K562 (cell line): ENCODE measurements around the gene EXOC4. TPM values are rescaled to one million over a fixed set of nuclear protein-coding genes. Genes with fewer than 3 reads are reported as not detected.

Experiments
- ATAC-seq: fragments of 200-7000 bp; cut with Tn5 transposase; 3 replicates; pipeline ENCODE4 v1.9.1; 2020; ENCODE audit warnings: moderate library complexity
- BruUV-seq: library from RNA; stranded (reverse); fragments of 400-500 nt; replicated peaks from 2 replicates; lab custom pipeline; 2021; lab: Mats Ljungman, UMichigan
- CTCF ChIA-PET: fragments of 300-600 bp; formaldehyde crosslinking; extraction: SDS; loops from one replicate; lab custom pipeline; 2021; ENCODE audit warnings: low intra/inter-chr PET ratio; lab: Yijun Ruan, JAX
- POLR2A ChIA-PET: fragments of 300-600, 350-650 bp; sonication (Branson Sonifier 250); formaldehyde crosslinking; extraction: SDS; loops from one replicate; lab custom pipeline; 2021; ENCODE audit warnings: antibody characterized with exemption, inconsistent platforms; lab: Yijun Ruan, JAX
- DNase-seq, 4 experiments: peaks; one replicate each; pipeline versions ENCODE4 v3.0.0 to v3.0.0-alpha.2; 2011 to 2018; ENCODE audit warnings: low spot score in 3 of 4, mixed read lengths in 3 of 4; ENCODE audit errors: extremely low read depth in 1 of 4
- FAIRE-seq: peaks from 2 replicates; lab custom pipeline; 2011; peaks lifted over from hg19 to GRCh38; lab: Jason Lieb, UNC
- H2AFZ ChIP-seq: 2 replicates; pipeline ENCODE4 v1.6.0; 2011; ENCODE audit warnings: low read depth, low read length, control low read depth, inconsistent platforms
- H3K27ac ChIP-seq: fragments of 200-600 bp; 3 replicates; pipeline ENCODE4 v1.8.0; 2011; ENCODE audit warnings: low read depth, mild to moderate bottlenecking, control low read depth, inconsistent platforms, low read length, moderate library complexity, mixed read lengths; ENCODE audit errors: extremely low read depth
- H3K27me3 ChIP-seq, 2 experiments: fragments of 300-600 bp in 1 of 2; 2 replicates in 1 of 2; 3 replicates in 1 of 2; pipeline versions ENCODE4 v1.6.0 to v1.8.0; 2011; ENCODE audit warnings: inconsistent platforms in 2 of 2, low read length in 2 of 2, mild to moderate bottlenecking in 1 of 2, mixed read lengths in 1 of 2, moderate library complexity in 1 of 2; ENCODE audit not compliant: control insufficient read depth in 2 of 2, insufficient read depth in 2 of 2
- H3K36me3 ChIP-seq: fragments of 300-600 bp; 3 replicates; pipeline ENCODE4 v1.8.0; 2011; ENCODE audit warnings: mild to moderate bottlenecking, low read length, inconsistent platforms; ENCODE audit not compliant: control insufficient read depth, insufficient read depth
- H3K4me1 ChIP-seq, 2 experiments: fragments of 200-600 bp in 1 of 2; replicated peaks in 1 of 2; 2 replicates in 1 of 2; 3 replicates in 1 of 2; pipeline versions ENCODE4 v1.5.1 to v1.8.0; 2011; ENCODE audit warnings: inconsistent platforms in 2 of 2, low read length in 2 of 2, mild to moderate bottlenecking in 1 of 2, mixed read lengths in 1 of 2, moderate library complexity in 1 of 2; ENCODE audit not compliant: control insufficient read depth in 2 of 2, insufficient read depth in 2 of 2
- H3K4me2 ChIP-seq: 2 replicates; pipeline ENCODE4 v1.6.1; 2011; ENCODE audit warnings: low read length, control low read depth, inconsistent platforms, mixed read lengths; ENCODE audit not compliant: insufficient read depth
- H3K4me3 ChIP-seq: fragments of 200-600 bp; sonication (generic), shearing (Covaris generic); 2 replicates; pipeline ENCODE4 v1.5.1; 2016; ENCODE audit warnings: control low read depth, inconsistent platforms
- H3K79me2 ChIP-seq: fragments of 200-600 bp; 3 replicates; pipeline ENCODE4 v1.8.0; 2011; ENCODE audit warnings: low read length, inconsistent platforms; ENCODE audit not compliant: control insufficient read depth, insufficient read depth
- H3K9ac ChIP-seq, 2 experiments: 2 replicates each; pipeline versions ENCODE4 v1.6.0 to v1.6.1; 2011; ENCODE audit warnings: low read depth in 2 of 2, low read length in 2 of 2, control low read depth in 1 of 2, inconsistent platforms in 1 of 2, mild to moderate bottlenecking in 1 of 2, mixed read lengths in 1 of 2; ENCODE audit not compliant: insufficient read depth in 1 of 2
- H3K9me1 ChIP-seq: one replicate; pipeline ENCODE4 v1.6.0; 2011; ENCODE audit warnings: inconsistent platforms, mild to moderate bottlenecking, low read length, moderate library complexity; ENCODE audit not compliant: control insufficient read depth, insufficient read depth
- H3K9me3 ChIP-seq: replicated peaks from 2 replicates; pipeline ENCODE4 v1.5.1; 2011; ENCODE audit warnings: low read depth, low read length, inconsistent platforms; ENCODE audit not compliant: control insufficient read depth, insufficient read depth
- H4K20me1 ChIP-seq: replicated peaks from 2 replicates; pipeline ENCODE4 v1.6.1; 2011; ENCODE audit warnings: low read length, inconsistent platforms, mixed read lengths; ENCODE audit not compliant: control insufficient read depth, insufficient read depth
- ATF4 ChIP-seq: fragments of 450-650 bp; formaldehyde crosslinking; IDR thresholded peaks from 2 replicates; pipeline ENCODE4 v1.4.0; 2022; ENCODE audit warnings: mild to moderate bottlenecking, moderate library complexity
- CHD4 ChIP-seq: fragments of 200-600 bp; sonication (generic); IDR thresholded peaks from 3 replicates; pipeline ENCODE4 v1.6.1; 2012; ENCODE audit warnings: low read depth, mild to moderate bottlenecking, mixed read lengths, low read length, inconsistent platforms; ENCODE audit not compliant: insufficient read depth, insufficient replicate concordance, poor library complexity, severe bottlenecking
- ESRRB ChIP-seq: fragments of 250-450 bp; sonication (Bioruptor Pico); IDR thresholded peaks from 2 replicates; pipeline ENCODE4 v1.5.0; 2020; ENCODE audit warnings: mild to moderate bottlenecking, moderate library complexity, borderline replicate concordance
- GATAD2B ChIP-seq: fragments of 450-650 bp; IDR thresholded peaks from 2 replicates; pipeline ENCODE4 v1.6.1; 2017; ENCODE audit warnings: mild to moderate bottlenecking, borderline replicate concordance
- MAZ ChIP-seq, 2 experiments: fragments of 450-650 bp in 1 of 2; sonication (generic) in 1 of 2; formaldehyde crosslinking; IDR thresholded peaks in 1 of 2; conservative IDR thresholded peaks in 1 of 2; 2 replicates each; pipeline versions ENCODE4 v1.4.0 to v1.5.0; 2020; ENCODE audit warnings: mild to moderate bottlenecking in 1 of 2, missing genetic modification reagents in 1 of 2
- RAD21 ChIP-seq, 2 experiments: fragments of 250-450 bp in 1 of 2; fragments of 450-650 bp in 1 of 2; sonication (Bioruptor Pico) in 1 of 2; formaldehyde crosslinking in 1 of 2; IDR thresholded peaks in 1 of 2; conservative IDR thresholded peaks in 1 of 2; 2 replicates each; pipeline versions ENCODE4 v1.4.0 to v1.8.0; 2020 to 2022; ENCODE audit warnings: mild to moderate bottlenecking in 2 of 2, moderate library complexity in 1 of 2
- SMAD2 ChIP-seq: fragments of 150-350 bp; IDR thresholded peaks from 2 replicates; pipeline ENCODE4 v1.6.1; 2014; ENCODE audit warnings: low read depth, mild to moderate bottlenecking, low read length
- TFE3 ChIP-seq: fragments of 450-650 bp; formaldehyde crosslinking; IDR thresholded peaks from 2 replicates; pipeline ENCODE4 v1.4.0; 2020; ENCODE audit warnings: mild to moderate bottlenecking, mixed read lengths
- WHSC1 ChIP-seq: IDR thresholded peaks from one replicate; pipeline ENCODE4 v1.6.1; 2012; ENCODE audit warnings: low read length, control low read depth, inconsistent platforms
- ZNF24 ChIP-seq: fragments of 450-650 bp; IDR thresholded peaks from 2 replicates; pipeline ENCODE4 v1.6.1; 2016
- WGBS: fragments of 100-300 bp; shearing (Covaris generic); methylation state at CpG from one replicate; pipeline ENCODE4 v1.1.6; 2016; ENCODE audit warnings: low coverage, mixed read lengths; ENCODE audit not compliant: insufficient coverage; ENCODE audit errors: missing lambda C conversion rate; 5-methylcytosine and 5-hydroxymethylcytosine counted together
- in situ Hi-C: fragments of 300-500 bp; cut with MboI; formaldehyde crosslinking; loops from 4 replicates; pipeline ENCODE4 v1.15.0; 2018; ENCODE audit warnings: inconsistent platforms, mixed read lengths
- intact Hi-C: fragments of 100-400 bp; cut with micrococcal nuclease; formaldehyde crosslinking; loops from 2 replicates; pipeline ENCODE4 v1.14.2; 2022
- polyA plus RNA-seq, 8 experiments: library from polyadenylated mRNA; depleted of rRNA in 4 of 8; stranded (reverse) in 5 of 8; unstranded in 3 of 8; fragments of >200 nt; fragmentation: Nextera tagmentation in 2 of 8; fragmentation: Illumina TruSeq in 1 of 8; extraction: Ambion mirVana in 2 of 8; extraction: Trizol in 1 of 8; gene quantifications; 2 replicates each; pipeline versions ENCODE4 v1.2.1 to v1.2.3, GENCODE V29; 2011 to 2014; ENCODE audit warnings: inconsistent platforms in 1 of 8, missing spikeins in 1 of 8
- total RNA-seq, 7 experiments: library from RNA; depleted of rRNA in 6 of 7; stranded (reverse); fragments of >200 nt in 6 of 7; fragmentation: Illumina TruSeq in 2 of 7; extraction: Trizol in 2 of 7; gene quantifications; 2 replicates each; pipeline versions ENCODE4 v1.2.1 to v1.2.3, GENCODE V29; 2011 to 2021; ENCODE audit warnings: low replicate concordance in 1 of 7

Gene EXOC4
- total and polyA plus RNA-seq, 9 of the 15 experiments (the other 6 are each of a cell fraction or from before 2014, with no cell fraction given) = 18.5 to 73.1 (median 46.6) TPM

GRCh38 chr7:133274265-133274664 is 21.4 kb downstream of the EXOC4 start:
- 90% methylated on average over 1 of the region's 1 CpG for WGBS
- Histone ChIP-seq H3K79me2 (peaks cover 5% of the 10 kb centered on the region; the same call in 1 of the 3 replicates), H3K4me1 (no peaks in the 10 kb centered on the region; a peak in 1 of 5 replicates), H4K20me1 (no peaks in the 10 kb centered on the region), H3K9ac (no peak overlapping the region), H3K27me3 (no peaks in the 10 kb centered on the region), H2AFZ (no peak overlapping the region), H3K9me3 (no peaks in the 10 kb centered on the region), H3K4me2 (no peak overlapping the region), H3K27ac (no peak overlapping the region), H3K4me3 (no peak overlapping the region), H3K9me1 (no peaks in the 10 kb centered on the region), H3K36me3 (peaks cover 24% of the 10 kb centered on the region)
- TF ChIP-seq SMAD2 (no peak), GATAD2B (no peak), WHSC1 (no peak), ATF4 (CRISPR knock-in tag) (no peak)
- FAIRE-seq = no peak
- DNase-seq = no peak
- POLR2A ChIA-PET = interaction anchor here (0.6 kb wide), 1 partner anchor 75 kb away, joined by 5 read pairs; no protein-coding TSS in a partner anchor
- in situ Hi-C loops = no loop called here
- intact Hi-C loops = loop anchor here (2.0 kb wide), 1 partner anchor 161 kb away; no protein-coding TSS in a partner anchor
- no TSS peak for BruUV-seq
- no peak for ATAC-seq
- CTCF ChIA-PET = no interaction called here

GRCh38 chr7:133275008-133275407 is 22.1 kb downstream of the EXOC4 start:
- peak in 1 of 4 experiments; percentile 41 for DNase-seq
- Histone ChIP-seq H3K4me1 (no peaks in the 10 kb centered on the region; a peak in 1 of 5 replicates), H3K9ac (no peak overlapping the region), H3K36me3 (peaks cover 26% of the 10 kb centered on the region), H2AFZ (no peak overlapping the region), H3K4me2 (no peak overlapping the region), H3K9me1 (no peaks in the 10 kb centered on the region), H3K27ac (no peak overlapping the region), H4K20me1 (no peaks in the 10 kb centered on the region), H3K9me3 (no peaks in the 10 kb centered on the region), H3K4me3 (no peak overlapping the region), H3K27me3 (no peaks in the 10 kb centered on the region), H3K79me2 (peaks cover 3% of the 10 kb centered on the region; the same call in 1 of the 3 replicates)
- in situ Hi-C loops = no loop called here
- BruUV-seq = no TSS peak
- CTCF ChIA-PET = no interaction called here
- 86% methylated on average over 8 of the region's 8 CpGs for WGBS
- ATAC-seq = peak; percentile 89
- POLR2A ChIA-PET = no interaction called here
- no peak for FAIRE-seq
- intact Hi-C loops = loop anchor here (2.0 kb wide), 1 partner anchor 160 kb away; no protein-coding TSS in a partner anchor
- TF ChIP-seq CHD4 (no peak), TFE3 (CRISPR knock-in tag) (no peak), ESRRB (no peak), RAD21 (CRISPR knock-in tag; conservative IDR thresholded peaks at IDR 0.05 in 1 of 2, IDR thresholded peaks at IDR 0.05 in 1 of 2) (peak; percentile 28 to 63; a peak in 2 of 4 replicates), MAZ (CRISPR knock-in tag; conservative IDR thresholded peaks at IDR 0.05 in 1 of 2, IDR thresholded peaks at IDR 0.05 in 1 of 2) (no peak), ZNF24 (peak; percentile 68; the same call in 1 of the 2 replicates)
